HG03521 (cell line): ENCODE data around the gene CSF1.
"Not testable (repeated sequence)": the region's sequence is repeated elsewhere in the genome, so short reads cannot be mapped to it uniquely, and the experiment has no call there.

ENCODE experiments used
- ATAC-seq: cut with Tn5 transposase; IDR thresholded peaks from one replicate; pipeline ENCODE4 v1.9.1; 2021; ENCODE audit warnings: mild to moderate bottlenecking, moderate library complexity; ENCODE audit not compliant: unreplicated experiment

The CSF1 gene

DNA sequence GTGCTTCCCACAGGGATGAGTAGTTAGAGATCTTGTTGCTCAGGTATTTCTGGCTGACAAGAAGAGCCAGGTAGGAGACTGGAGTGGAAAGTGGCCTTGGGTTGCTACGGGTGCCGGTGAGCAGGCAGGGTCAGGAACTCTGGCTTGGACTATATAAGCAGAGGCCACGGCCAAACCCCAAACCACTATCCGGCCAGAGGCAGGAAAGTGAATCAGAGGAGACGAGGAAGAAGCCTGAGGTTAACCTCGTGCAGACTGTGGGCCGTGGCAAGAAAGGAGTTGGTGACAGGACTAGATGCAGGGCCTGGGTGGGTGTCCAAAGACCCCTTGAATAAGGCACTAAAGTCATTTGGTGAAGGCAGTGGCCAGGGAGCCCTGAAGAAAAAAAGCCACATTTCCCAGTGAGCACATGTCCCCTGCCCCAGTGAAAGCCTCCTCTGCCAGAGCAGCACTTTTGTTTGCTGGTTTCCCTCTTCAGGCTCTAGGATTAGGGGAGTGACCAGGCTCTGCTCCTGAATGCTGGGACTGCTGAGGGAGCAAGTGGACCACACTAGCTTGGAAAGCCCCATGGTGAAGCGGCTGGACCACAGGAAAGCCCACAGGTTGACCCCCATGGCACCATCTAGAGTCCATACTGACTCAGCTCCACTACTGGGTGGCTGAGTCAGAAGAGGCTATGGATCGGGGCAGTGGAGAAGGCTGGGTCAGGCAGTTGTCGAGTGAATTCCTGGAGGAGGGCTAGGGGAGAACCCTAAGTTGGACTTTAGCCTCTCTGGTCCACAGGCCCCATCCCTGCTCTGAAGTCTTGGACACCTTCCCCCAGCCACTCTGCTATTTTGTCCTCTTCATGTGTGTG, 23.4 kb downstream of the CSF1 start:
- no peak for ATAC-seq

DNA sequence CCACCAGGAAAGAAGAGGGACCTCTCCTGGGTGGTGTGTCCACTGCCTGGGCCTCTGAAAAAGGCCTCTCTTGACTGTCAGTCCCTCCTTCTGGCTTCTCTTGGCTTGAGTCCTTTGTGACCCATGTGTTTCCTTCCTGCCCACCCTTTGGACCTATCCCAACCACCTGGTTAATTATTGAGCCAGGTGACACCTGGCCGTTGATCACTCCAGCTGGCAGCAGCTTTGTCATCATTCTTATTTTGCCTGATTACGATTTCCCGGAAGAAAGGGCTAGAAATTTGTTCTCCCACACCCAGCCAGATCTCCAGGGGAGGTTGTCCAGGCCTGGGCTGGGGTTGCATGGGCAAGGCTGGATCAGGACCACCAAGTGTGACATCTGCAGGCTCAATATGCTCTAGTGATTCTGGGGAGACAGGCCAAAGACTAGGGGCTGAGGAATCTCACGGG, 24.8 kb downstream of the CSF1 start:
- no peak for ATAC-seq

DNA sequence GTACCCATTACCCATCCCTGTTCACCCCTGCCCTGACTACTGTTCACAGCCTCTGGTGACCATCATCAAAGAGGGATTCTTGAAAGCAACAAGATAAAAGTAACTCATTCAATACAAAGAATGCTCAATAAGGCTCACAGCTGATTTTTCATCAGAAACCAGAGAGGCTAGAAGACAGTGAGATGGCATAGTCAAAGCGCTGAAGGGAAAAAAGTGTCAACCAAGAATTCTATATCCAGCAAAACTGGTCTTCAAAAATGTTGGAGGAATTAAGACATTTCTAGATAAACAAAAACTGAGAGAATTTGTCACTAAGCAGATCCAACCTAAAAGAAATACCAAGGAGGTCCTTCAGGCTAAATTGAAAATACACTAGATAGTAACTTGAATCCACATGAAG, 27.1 kb downstream of the CSF1 start:
- no peak for ATAC-seq

DNA sequence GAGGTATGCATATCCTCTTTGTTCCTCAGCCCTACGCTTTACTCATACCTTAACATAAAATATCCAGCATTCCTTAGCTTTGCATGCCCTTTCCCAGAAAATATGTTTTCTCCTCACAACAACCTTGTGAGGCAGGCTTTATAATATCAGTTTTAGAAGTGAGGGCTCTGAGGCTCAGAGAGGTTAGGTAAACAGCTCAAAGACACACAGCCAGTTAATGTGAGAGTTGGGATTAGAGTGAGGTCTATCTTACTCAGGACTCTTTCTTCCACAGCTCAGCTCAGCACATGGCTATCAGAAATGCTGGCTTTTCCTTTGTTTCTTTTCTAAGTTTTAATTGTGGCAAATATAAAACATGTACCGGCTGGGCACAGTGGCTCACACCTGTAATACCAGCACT, 27.9 kb downstream of the CSF1 start:
- no peak for ATAC-seq

DNA sequence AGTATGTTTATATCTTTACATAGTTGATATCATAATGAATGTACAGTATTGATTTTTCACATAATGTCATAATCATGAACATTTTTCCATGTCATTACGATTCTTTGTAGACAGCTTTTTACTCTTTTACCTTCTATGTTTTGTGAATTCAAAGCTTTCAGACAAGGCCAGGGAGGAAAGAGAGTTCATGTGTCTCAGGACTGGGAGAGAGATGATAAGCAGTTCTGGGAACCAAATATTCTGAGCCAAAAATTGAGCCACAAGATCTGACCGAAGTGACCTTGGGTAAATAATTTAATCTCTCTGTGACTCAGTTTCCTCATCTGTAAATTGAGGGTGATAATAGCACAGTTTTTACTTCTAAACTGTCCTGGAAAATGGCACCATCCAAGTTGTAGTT, 31.8 kb downstream of the CSF1 start:
- no peak for ATAC-seq

DNA sequence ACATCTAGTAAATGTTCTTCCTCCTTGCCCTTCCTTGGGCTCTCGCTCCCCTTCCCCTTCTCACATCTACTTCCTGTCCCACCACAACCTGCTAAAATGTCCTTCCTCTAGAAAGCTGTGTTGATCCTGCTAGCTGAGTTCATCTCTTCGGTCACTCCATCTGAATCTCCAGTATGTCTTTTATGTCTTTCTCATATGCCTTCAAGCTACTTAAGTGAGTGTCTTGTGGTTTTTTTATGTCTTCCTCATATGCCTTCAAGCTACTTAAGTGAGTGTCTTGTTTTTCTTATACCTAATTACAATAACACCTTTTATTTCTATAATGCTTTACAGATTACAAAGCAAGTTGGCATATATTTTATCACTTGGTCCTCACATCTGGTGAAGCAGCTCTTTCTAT, 33.9 kb downstream of the CSF1 start:
- ATAC-seq = no peak

DNA sequence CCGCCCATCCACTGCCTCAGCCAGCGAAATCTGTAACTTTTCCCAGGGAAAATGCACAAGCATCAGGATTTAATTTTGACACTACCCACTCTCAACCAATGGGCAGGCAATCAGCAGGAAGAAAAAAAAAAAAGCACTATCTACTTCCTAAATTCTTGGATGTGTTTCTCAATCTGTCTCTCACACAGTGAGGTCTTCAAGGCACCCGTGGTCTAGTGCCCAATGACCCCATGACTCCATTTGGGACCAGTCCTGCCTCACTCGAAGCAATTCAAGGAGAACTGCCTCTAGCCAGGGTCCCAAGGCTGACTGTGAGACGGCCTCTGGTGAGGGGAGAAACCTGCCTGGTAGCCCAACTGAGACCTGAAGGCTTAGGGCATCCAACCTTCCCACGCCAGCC, 35.9 kb downstream of the CSF1 start:
- ATAC-seq = no peak

DNA sequence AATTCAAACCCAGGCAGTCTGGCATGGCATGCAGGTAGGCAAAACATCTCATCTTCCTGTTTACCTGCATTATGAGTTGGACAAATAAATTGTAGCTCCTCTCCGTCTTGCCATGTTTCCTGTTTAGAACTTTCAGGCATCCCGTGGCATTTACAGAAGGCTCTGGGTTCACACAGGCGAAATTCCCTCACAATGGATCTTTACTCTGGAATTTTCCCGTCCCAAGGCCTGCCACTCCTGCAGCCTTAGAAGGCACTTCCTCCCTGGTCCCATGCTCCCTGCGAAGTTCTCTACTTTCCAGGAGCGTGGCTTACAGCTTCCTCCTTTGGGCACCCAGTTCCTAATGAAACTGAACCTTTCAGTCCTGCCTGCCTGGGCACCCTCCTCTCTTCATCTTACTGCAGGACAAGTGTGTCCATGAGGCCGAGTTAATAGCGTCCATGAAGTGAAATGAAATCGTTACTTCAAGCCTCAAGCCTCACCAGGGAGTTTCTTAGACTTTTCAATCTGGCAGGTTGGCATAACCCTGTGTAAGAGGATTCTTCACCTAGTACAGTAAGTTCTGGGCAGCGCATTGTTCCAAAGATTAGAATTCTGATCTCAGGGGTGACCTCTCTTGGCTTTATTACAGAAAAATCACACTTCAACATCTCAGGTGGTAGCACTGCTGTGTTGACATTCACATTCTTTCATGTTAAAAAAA, 37.1 kb downstream of the CSF1 start:
- ATAC-seq = no peak

DNA sequence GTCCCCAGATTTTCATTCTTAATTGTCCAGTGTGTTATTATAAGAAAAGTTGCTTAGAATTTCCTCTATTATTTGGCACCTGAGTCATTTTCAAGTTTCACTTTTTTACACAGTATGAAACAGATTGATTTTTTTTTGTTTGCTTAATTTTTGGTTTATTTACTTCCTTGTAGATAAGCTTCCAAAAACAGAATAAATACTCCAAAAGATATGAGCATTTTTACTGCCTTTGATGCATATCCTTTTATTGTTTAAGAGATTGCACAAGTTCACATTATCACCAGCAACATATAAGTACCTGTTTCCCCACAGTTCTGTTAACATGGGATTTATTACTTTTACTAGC, 37.6 kb downstream of the CSF1 start:
- ATAC-seq = no peak

DNA sequence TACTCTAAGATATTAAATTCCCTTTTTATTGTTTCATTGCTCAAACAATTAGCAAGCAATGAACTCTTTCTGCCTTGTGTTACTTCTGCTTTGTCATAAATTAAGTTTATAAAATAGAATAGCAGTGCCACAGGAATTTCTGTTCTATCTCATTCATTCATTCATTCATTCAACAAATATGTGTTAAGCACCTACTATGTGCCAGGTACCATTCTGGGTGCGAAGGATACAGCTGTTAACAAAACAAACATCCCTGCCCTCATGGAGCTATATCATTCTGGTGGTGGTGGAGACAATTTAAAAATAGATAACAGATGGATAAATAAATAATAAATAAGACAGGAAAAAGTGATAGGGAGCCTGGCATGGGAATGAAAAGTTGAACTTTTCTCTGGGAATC, 39.4 kb downstream of the CSF1 start:
- ATAC-seq = no peak

DNA sequence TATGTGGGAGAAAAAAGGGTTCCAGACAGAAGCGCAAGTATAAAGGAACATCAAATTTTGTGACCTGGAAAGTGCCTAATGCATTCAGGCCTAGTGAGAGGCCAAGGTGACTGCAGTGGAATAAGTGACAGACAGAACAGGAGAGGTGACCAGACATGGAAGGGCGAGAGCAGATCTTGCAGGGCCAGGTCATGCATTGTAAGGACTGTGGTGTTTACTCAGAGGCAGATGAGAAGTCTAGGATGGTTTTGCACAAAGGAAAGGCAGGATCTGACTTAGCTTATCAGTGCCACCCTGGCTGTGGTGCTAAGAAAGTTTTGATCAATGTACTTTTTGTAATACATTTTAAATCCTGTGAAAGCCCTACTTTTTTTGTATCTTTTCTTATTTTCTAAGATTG, 39.9 kb downstream of the CSF1 start:
- ATAC-seq = no peak

DNA sequence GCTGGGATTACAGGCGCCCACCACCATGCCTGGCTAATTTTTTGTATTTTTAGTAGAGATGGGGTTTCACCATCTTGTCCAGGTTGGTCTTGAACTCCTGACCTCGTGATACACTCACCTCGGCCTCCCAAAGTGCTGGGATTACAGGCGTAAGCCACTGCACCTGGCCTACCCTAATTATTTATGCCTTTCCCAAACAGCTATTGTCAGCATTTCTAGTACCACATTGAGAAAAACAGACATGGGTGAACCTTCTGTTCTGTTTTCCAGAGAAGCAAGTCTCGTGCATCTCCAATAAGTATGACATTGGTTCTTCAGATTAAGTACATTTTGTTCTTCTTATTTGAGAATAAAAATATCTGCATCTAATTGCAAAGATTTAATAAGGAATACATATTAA, 40.9 kb downstream of the CSF1 start:
- not testable (repeated sequence) for ATAC-seq

DNA sequence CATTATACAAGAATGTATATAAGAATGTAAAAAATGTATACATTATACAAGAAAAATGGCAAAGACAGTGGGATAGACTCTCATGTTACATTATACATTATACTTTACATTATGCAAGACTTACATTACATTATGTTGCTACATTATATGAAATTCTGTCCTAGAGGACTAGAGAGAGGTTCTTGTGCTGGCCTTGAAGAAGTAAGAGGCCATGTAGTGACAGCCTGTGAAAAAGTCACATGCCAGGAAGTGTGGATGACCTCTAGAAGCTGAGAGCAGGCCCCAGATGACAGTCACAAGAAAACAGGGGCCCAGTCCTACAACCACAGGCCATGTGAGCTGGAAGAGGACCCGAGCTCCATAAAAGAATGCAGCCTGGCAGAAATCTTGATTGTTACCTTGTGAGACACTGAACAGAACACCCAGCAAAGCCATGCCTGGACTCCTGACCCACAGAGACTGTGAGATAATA, 43.4 kb downstream of the CSF1 start:
- no peak for ATAC-seq

DNA sequence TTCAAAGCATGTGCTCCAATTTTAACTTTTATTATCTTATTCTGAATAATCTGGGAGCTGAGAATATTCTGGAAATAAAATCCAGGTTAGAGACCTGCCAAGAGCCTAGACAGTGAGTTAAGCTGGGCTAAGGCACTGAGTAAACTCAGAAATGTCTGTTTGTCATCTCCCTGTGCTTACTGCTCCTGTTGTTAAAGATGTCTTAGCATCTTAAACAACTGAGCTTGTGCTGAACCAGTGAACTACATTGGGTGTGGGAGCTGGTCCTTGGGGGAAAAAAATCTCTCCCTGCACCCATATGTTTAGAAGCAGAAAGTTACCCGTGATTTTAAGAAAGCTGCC, 49.0 kb downstream of the CSF1 start:
- no peak for ATAC-seq

DNA sequence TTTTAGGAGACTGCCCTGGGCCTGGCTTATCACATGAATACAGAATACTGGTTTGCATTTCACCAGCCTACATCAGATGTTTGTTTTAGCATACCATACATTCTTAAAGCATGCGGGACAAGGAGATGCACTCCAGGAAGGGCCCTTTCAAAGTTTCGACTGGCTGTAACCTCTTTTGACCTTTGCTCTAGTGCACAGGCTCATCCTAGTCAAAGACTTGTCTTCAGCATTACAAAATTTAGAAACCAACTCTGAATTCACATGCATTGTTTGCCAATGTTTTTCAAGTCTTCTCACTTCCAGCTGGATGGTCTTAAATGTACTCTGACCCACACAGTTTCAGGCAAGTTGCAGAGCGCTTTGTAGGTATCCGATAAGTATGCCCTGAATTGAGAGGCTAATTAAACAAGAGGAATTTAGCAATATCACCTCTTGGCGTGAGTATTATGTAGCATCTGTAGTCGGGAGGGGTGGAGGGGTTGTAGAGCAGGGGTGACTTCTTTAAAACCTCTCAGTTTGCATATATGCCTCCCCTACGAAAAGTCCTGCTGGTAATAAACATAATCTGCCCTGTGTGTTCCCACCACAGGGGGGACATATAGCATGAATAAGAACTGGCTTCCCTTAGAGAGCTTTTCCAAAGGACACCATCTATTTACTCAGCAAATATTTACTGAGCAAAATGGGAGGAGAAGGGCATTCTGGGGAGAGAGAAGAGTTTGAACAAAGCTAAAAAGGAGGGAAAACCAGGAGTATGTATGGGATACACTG, 49.5 kb downstream of the CSF1 start:
- no peak for ATAC-seq

DNA sequence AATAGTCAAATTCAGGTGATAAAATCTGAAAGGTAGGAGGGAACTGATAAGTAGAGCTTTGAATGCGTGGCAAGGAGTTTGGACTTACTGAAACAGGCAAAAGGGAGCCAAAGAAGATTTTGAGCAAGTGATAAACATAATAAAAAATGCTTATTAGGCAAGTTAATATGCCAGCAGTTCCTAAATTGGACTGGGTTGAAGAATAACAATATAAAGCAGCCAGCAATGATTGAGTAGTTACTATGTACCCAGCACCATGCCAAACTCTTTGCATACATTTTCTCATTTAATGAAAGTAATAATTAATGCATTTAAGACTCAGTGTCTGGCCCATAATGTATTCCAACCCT, 50.1 kb downstream of the CSF1 start:
- no peak for ATAC-seq

DNA sequence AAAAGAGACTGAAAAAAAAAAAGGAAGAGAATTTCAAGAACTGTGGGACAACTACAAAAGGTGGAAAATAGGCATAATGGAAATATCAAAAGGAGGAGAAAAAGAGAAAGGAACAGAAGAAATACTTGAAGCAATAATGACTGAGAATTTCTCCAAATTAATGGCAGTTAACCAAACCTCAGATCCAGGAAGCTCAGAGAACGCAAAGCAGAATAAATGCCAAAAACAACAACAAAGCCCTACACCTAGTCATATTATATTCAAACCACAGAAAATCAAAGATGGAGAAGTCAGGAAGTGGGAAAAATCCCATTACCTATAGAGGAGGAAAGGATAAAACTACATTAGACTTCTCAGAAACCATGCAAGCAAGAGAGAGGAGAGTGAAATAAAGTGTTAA, 53.2 kb downstream of the CSF1 start:
- ATAC-seq = no peak

DNA sequence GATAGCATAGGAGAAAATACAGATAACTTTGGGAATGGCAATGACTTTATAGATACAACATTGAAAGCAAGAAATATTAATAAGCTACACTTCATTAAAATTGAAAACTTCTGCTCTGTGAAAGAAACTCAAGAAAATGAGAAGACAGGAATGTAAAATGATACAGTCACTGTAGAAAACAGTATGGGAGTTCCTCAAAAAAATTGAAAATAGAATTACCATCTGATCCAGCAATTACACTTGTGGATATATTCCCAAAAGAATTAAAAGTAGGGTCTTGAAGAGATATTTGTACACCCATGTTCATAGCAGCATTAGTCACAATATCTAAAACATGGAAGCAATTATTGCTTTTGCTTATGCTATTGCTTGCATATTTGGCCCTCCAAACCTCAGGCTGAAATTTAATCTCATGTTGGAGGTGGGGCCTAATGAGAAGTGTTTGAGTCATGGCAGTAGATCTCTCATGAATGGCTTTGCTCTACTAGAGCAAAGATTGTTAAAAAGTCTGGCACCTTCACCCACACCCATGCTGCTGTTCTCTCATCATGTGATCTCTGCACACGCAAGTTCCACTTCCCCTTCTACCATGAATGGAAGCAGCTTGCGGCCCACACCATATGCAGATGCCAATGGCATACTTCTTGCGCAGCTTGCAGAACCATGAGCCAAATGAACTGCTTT, 58.6 kb downstream of the CSF1 start:
- ATAC-seq = no peak

DNA sequence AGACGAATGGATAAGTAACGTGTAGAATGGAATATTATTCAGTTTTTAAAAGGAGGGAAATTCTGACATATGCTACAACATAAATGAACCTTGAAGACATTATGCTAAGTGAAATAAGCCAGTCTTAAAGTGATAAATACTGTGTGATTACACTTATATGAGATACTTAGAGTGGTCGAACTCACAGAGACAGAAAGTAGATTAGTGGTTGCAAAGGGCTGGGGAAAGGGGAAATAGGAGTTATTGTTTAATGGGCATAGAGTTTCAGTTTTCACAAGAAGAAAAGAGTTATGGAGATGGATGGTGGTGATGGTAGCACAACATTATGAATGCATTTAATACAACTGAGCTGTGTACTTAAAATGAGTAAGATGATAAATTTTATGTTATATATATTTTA, 59.3 kb downstream of the CSF1 start:
- no peak for ATAC-seq

DNA sequence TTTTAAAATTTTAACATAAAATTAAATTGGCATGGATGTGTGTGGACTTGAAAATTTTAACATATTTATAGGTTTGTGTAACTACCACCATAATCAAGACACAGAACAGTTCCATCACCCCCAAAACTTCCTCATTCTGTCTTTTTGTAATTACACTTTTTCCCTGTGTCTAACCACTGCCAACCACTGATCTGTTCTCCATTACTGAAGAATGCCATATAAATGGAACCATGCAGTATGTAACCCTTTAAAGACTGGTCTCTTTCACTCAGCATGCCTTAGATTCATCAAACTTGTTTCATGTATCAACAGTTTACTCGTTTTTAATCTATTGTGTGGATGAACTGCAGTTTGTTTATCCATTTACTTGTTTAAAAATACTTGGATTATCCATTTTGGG, 60.9 kb downstream of the CSF1 start:
- no peak for ATAC-seq

DNA sequence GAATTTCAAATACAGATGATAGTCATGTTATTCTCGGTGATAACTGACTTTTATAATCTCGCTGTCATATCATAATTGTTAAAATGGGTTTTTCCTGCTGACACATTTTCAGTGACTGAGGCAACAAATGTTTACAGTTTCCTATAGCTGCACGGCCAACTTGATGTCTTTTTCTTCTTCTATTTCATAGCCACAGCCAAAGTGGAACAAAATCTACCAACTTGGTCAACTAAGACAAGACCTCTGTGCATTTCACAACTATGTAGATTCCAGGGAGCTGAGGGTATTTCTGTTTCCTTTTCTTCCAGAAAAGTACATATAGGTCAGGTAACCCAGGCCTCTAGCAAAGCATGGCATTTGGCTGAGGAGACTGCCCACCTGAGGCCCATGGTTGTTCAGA, 63.5 kb downstream of the CSF1 start:
- no peak for ATAC-seq
